Esophagus squamous epithelium (tissue), 4 donors: Measurements from ENCODE around the gene MAN1B1.

Experiments used
- CTCF ChIP-seq, 6 experiments: fragments of 450-650 bp in 4 of 6; fragments of 200-600 bp in 2 of 6; sonication (generic) in 2 of 6; IDR thresholded peaks; one replicate each; pipeline ENCODE4 v1.5.1; 2016 to 2019; ENCODE audit warnings: antibody characterized with exemption in 6 of 6, mild to moderate bottlenecking in 4 of 6, moderate library complexity in 4 of 6
- POLR2A ChIP-seq, 4 donors: fragments of 450-650 bp; IDR thresholded peaks; one replicate each; pipeline ENCODE4 v1.6.1; 2017; ENCODE audit warnings: antibody characterized with exemption in 4 of 4, mild to moderate bottlenecking in 4 of 4, moderate library complexity in 3 of 4

GRCh38 chr9:137116728-137117127 is 29.9 kb downstream of the MAN1B1 start:
- TF ChIP-seq CTCF (IDR thresholded peaks at IDR 0.05), result no peak
- TF ChIP-seq POLR2A (IDR thresholded peaks at IDR 0.05), result no peak
